IMR-90 (cell line): ENCODE results near the gene FCRL6. TPM values are rescaled to one million over a fixed set of nuclear protein-coding genes. Genes with fewer than 3 reads are reported as not detected.

Experiments used
- ATAC-seq: fragments of 200-7000 bp; cut with Tn5 transposase; 2 replicates; pipeline ENCODE4 v1.9.1; 2020; ENCODE audit warnings: low read depth, mild to moderate bottlenecking, moderate library complexity
- BruUV-seq: library from RNA; stranded (reverse); fragments of 400-500 nt; replicated peaks from 2 replicates; lab custom pipeline; 2021; lab: Mats Ljungman, UMichigan
- CTCF ChIA-PET: fragments of 300-600 bp; formaldehyde crosslinking; extraction: SDS; loops from one replicate; lab custom pipeline; 2021; ENCODE audit warnings: antibody characterized with exemption; lab: Yijun Ruan, JAX
- POLR2A ChIA-PET: fragments of 300-600 bp; sonication (Branson Sonifier 250); formaldehyde crosslinking; loops from one replicate; lab custom pipeline; 2022; ENCODE audit warnings: antibody characterized with exemption; ENCODE audit not compliant: unreplicated experiment; lab: Charles Lee
- DNase-seq: peaks from one replicate; pipeline ENCODE4 v3.0.0; 2013
- H2AFZ ChIP-seq: replicated peaks from 2 replicates; pipeline ENCODE3; 2013; ENCODE audit warnings: low read length, mild to moderate bottlenecking; ENCODE audit not compliant: poor library complexity
- H2AK5ac ChIP-seq: 2 replicates; pipeline ENCODE4 v1.6.1; 2013; ENCODE audit warnings: low read depth, low read length, inconsistent platforms
- H2AK9ac ChIP-seq: replicated peaks from 2 replicates; pipeline ENCODE3; 2013; ENCODE audit warnings: mild to moderate bottlenecking, low read depth, low read length, moderate library complexity; ENCODE audit not compliant: poor library complexity
- H2BK120ac ChIP-seq: 2 replicates; pipeline ENCODE4 v1.6.1; 2013; ENCODE audit warnings: low read depth, low read length, inconsistent platforms
- H2BK15ac ChIP-seq: 3 replicates; pipeline ENCODE4 v1.6.1; 2013; ENCODE audit warnings: low read depth, low read length, inconsistent platforms
- H2BK20ac ChIP-seq: 2 replicates; pipeline ENCODE4 v1.6.1; 2013; ENCODE audit warnings: low read depth, mild to moderate bottlenecking, inconsistent platforms, low read length, moderate library complexity
- H2BK5ac ChIP-seq: 2 replicates; pipeline ENCODE4 v1.6.1; 2013; ENCODE audit warnings: mild to moderate bottlenecking, low read depth, low read length, inconsistent platforms; ENCODE audit not compliant: poor library complexity, severe bottlenecking
- H3K14ac ChIP-seq: replicated peaks from 2 replicates; pipeline ENCODE4 v1.6.1; 2013; ENCODE audit warnings: low read depth, low read length, inconsistent platforms
- H3K18ac ChIP-seq: 2 replicates; pipeline ENCODE4 v1.6.1; 2013; ENCODE audit warnings: low read depth, low read length, control low read depth
- H3K23ac ChIP-seq: 2 replicates; pipeline ENCODE4 v1.6.1; 2013; ENCODE audit warnings: low read depth, low read length, inconsistent platforms
- H3K27ac ChIP-seq: 2 replicates; pipeline ENCODE4 v1.5.1; 2013; ENCODE audit warnings: mild to moderate bottlenecking, control low read depth, low read length; ENCODE audit not compliant: insufficient read depth
- H3K27me3 ChIP-seq: 2 replicates; pipeline ENCODE4 v1.6.1; 2013; ENCODE audit warnings: low read length; ENCODE audit not compliant: control insufficient read depth, insufficient read depth
- H3K36me3 ChIP-seq: 2 replicates; pipeline ENCODE4 v1.6.1; 2013; ENCODE audit warnings: low read length, mixed read lengths; ENCODE audit not compliant: control insufficient read depth, insufficient read depth
- H3K4ac ChIP-seq: 2 replicates; pipeline ENCODE4 v1.6.1; 2013; ENCODE audit warnings: low read depth, low read length, inconsistent platforms
- H3K4me1 ChIP-seq: 2 replicates; pipeline ENCODE4 v1.6.1; 2013; ENCODE audit warnings: low read length, mixed read lengths; ENCODE audit not compliant: control insufficient read depth, insufficient read depth
- H3K4me2 ChIP-seq: 2 replicates; pipeline ENCODE4 v1.6.1; 2013; ENCODE audit warnings: low read depth, mild to moderate bottlenecking, control low read depth, low read length, moderate library complexity
- H3K4me3 ChIP-seq: 2 replicates; pipeline ENCODE4 v1.5.1; 2013; ENCODE audit warnings: low read depth, mild to moderate bottlenecking, control low read depth, low read length, moderate library complexity; ENCODE audit not compliant: insufficient read depth
- H3K56ac ChIP-seq: 2 replicates; pipeline ENCODE4 v1.6.1; 2013; ENCODE audit warnings: low read length, inconsistent platforms; ENCODE audit not compliant: insufficient read depth; ENCODE audit errors: extremely low read depth
- H3K79me1 ChIP-seq, 2 experiments: 2 replicates each; pipeline ENCODE4 v1.6.1; 2013; ENCODE audit warnings: low read length in 2 of 2, inconsistent platforms in 1 of 2, low read depth in 1 of 2
- H3K9ac ChIP-seq: 2 replicates; pipeline ENCODE4 v1.6.1; 2013; ENCODE audit warnings: low read depth, low read length, control low read depth
- H3K9me1 ChIP-seq: 2 replicates; pipeline ENCODE4 v1.6.1; 2013; ENCODE audit warnings: low read length, inconsistent platforms; ENCODE audit not compliant: insufficient read depth
- H3K9me3 ChIP-seq: 2 replicates; pipeline ENCODE4 v1.6.1; 2013; ENCODE audit warnings: low read length; ENCODE audit not compliant: control insufficient read depth, insufficient read depth
- H4K20me1 ChIP-seq: 2 replicates; pipeline ENCODE4 v1.6.1; 2013; ENCODE audit warnings: low read length, inconsistent platforms; ENCODE audit not compliant: insufficient read depth
- H4K5ac ChIP-seq: 2 replicates; pipeline ENCODE4 v1.6.1; 2013; ENCODE audit warnings: mild to moderate bottlenecking, low read depth, low read length, control low read depth
- H4K8ac ChIP-seq, 2 experiments: 2 replicates each; pipeline ENCODE4 v1.6.1; 2013; ENCODE audit warnings: low read depth in 2 of 2, low read length in 2 of 2, control low read depth in 1 of 2, inconsistent platforms in 1 of 2
- H4K91ac ChIP-seq: 2 replicates; pipeline ENCODE4 v1.6.1; 2013; ENCODE audit warnings: low read depth, low read length, inconsistent platforms; ENCODE audit not compliant: insufficient read depth
- BHLHE40 ChIP-seq: fragments of 150-350 bp; IDR thresholded peaks from 2 replicates; pipeline ENCODE4 v1.6.1; 2016; ENCODE audit warnings: mild to moderate bottlenecking, low read depth, low read length
- CEBPB ChIP-seq: IDR thresholded peaks from 2 replicates; pipeline ENCODE4 v1.6.1; 2012; ENCODE audit warnings: low read depth, low read length, improper control_type of control experiment
- CHD1 ChIP-seq: IDR thresholded peaks from 2 replicates; pipeline ENCODE4 v1.6.1; 2012; ENCODE audit warnings: low read depth, low read length, improper control_type of control experiment
- CTCF ChIP-seq: conservative IDR thresholded peaks from 2 replicates; pipeline ENCODE4 v1.5.1; 2012; ENCODE audit warnings: mild to moderate bottlenecking, low read depth, low read length, improper control_type of control experiment
- ELK1 ChIP-seq: fragments of 150-350 bp; IDR thresholded peaks from 2 replicates; pipeline ENCODE4 v1.6.1; 2016; ENCODE audit warnings: low read depth, mild to moderate bottlenecking, low read length, moderate library complexity, borderline replicate concordance
- FOS ChIP-seq: fragments of 150-350 bp; IDR thresholded peaks from 2 replicates; pipeline ENCODE4 v1.6.1; 2016; ENCODE audit warnings: low read depth, low read length
- MAFK ChIP-seq: IDR thresholded peaks from 2 replicates; pipeline ENCODE4 v1.6.1; 2012; ENCODE audit warnings: low read depth, low read length, improper control_type of control experiment
- MAZ ChIP-seq: IDR thresholded peaks from 2 replicates; pipeline ENCODE4 v1.6.1; 2012; ENCODE audit warnings: low read depth, mild to moderate bottlenecking, low read length, improper control_type of control experiment, moderate library complexity, borderline replicate concordance
- MXI1 ChIP-seq: IDR thresholded peaks from 2 replicates; pipeline ENCODE4 v1.6.1; 2012; ENCODE audit warnings: low read depth, mild to moderate bottlenecking, low read length, moderate library complexity, borderline replicate concordance
- NFE2L2 ChIP-seq: fragments of 150-350 bp; IDR thresholded peaks from 2 replicates; pipeline ENCODE4 v1.6.1; 2016; ENCODE audit warnings: low read depth, mild to moderate bottlenecking, low read length
- POLR2A ChIP-seq: IDR thresholded peaks from 2 replicates; pipeline ENCODE4 v1.6.1; 2012; ENCODE audit warnings: mild to moderate bottlenecking, low read depth, low read length
- RAD21 ChIP-seq: IDR thresholded peaks from 2 replicates; pipeline ENCODE4 v1.6.1; 2012; ENCODE audit warnings: low read length, improper control_type of control experiment
- RCOR1 ChIP-seq: IDR thresholded peaks from 2 replicates; pipeline ENCODE4 v1.6.1; 2012; ENCODE audit warnings: mild to moderate bottlenecking, low read length, improper control_type of control experiment; ENCODE audit not compliant: insufficient replicate concordance
- RFX5 ChIP-seq: IDR thresholded peaks from 2 replicates; pipeline ENCODE4 v1.8.0; 2012; ENCODE audit warnings: low read depth, mild to moderate bottlenecking, low read length, moderate library complexity
- SMC3 ChIP-seq: fragments of 150-350 bp; IDR thresholded peaks from 2 replicates; pipeline ENCODE4 v1.6.1; 2016; ENCODE audit warnings: low read depth, mild to moderate bottlenecking, antibody characterized with exemption, low read length, moderate library complexity
- USF2 ChIP-seq: fragments of 150-350 bp; IDR thresholded peaks from 2 replicates; pipeline ENCODE4 v1.6.1; 2017; ENCODE audit warnings: mild to moderate bottlenecking, antibody characterized with exemption, low read length, low read depth
- WGBS, 2 experiments: methylation state at CpG; one replicate each; pipeline versions ENCODE4 v1.1.5 to v1.1.7; 2013; ENCODE audit warnings: missing lambda C conversion rate in 2 of 2; ENCODE audit not compliant: insufficient read length in 1 of 2; ENCODE audit errors: extremely low coverage in 2 of 2; 5-methylcytosine and 5-hydroxymethylcytosine counted together
- dilution Hi-C: fragments of 300-500 bp; cut with HindIII; formaldehyde crosslinking; loops from one replicate; pipeline ENCODE4 v1.14.3; 2018; ENCODE audit warnings: low sequenced_read_pairs; ENCODE audit not compliant: unreplicated experiment
- in situ Hi-C: fragments of 300-500 bp; cut with MboI; formaldehyde crosslinking; loops from 3 replicates; pipeline ENCODE4 v1.14.3; 2019; ENCODE audit warnings: low sequenced_read_pairs, inconsistent platforms, mixed read lengths
- intact Hi-C: fragments of 100-400 bp; cut with micrococcal nuclease; formaldehyde crosslinking; loops from 2 replicates; pipeline ENCODE4 v1.10.0; 2022
- polyA plus RNA-seq, 3 experiments: library from polyadenylated mRNA; depleted of rRNA; stranded (reverse); fragments of >200 nt; gene quantifications; 2 replicates each; pipeline ENCODE4 v1.2.3, GENCODE V29; 2012; ENCODE audit warnings: low replicate concordance in 1 of 3
- total RNA-seq: library from RNA; depleted of rRNA; stranded (reverse); fragments of >200 nt; gene quantifications from 2 replicates; pipeline ENCODE4 v1.2.3, GENCODE V29; 2012

FCRL6 gene
- total and polyA plus RNA-seq, 2 of the 4 experiments (the other 2 are of a cell fraction) = not detected

GRCh38 chr1:159771127-159771895 lies 30.8 kb upstream of the FCRL6 start:
- H4K8ac ChIP-seq = no peak overlapping the region
- intact Hi-C loops (no loop called here), in situ Hi-C loops (no loop called here), dilution Hi-C loops (no loop called here)
- BruUV-seq = no TSS peak
- H4K20me1 ChIP-seq = no peaks in the 10 kb centered on the region
- H3K4me3 ChIP-seq = no peak overlapping the region
- no peak overlapping the region for H2AK9ac ChIP-seq
- no peak overlapping the region for H2BK20ac ChIP-seq
- H2AK5ac ChIP-seq = no peak overlapping the region
- no peaks in the 10 kb centered on the region for H3K79me1 ChIP-seq
- H3K14ac ChIP-seq = no peak overlapping the region
- DNase-seq (no peak), ATAC-seq (no peak)
- H3K56ac ChIP-seq = no peak overlapping the region
- H3K9me1 ChIP-seq = no peaks in the 10 kb centered on the region
- no peaks in the 10 kb centered on the region for H3K9me3 ChIP-seq
- CTCF ChIA-PET = no interaction called here
- no peaks in the 10 kb centered on the region for H3K36me3 ChIP-seq
- no peak overlapping the region for H4K5ac ChIP-seq
- no peak overlapping the region for H3K23ac ChIP-seq
- H2AFZ ChIP-seq = no peak overlapping the region
- H3K18ac ChIP-seq = no peak overlapping the region
- no peak overlapping the region for H3K4ac ChIP-seq
- POLR2A ChIA-PET = no interaction called here
- no peak overlapping the region for H2BK15ac ChIP-seq
- WGBS, 2 experiments = no CpG with 5 or more reads among the region's 2 CpGs
- no peak overlapping the region for H2BK5ac ChIP-seq
- H2BK120ac ChIP-seq = no peak overlapping the region
- no peak overlapping the region for H3K27ac ChIP-seq
- no peak overlapping the region for H3K4me2 ChIP-seq
- H3K4me1 ChIP-seq = no peaks in the 10 kb centered on the region
- no peak overlapping the region for H3K9ac ChIP-seq
- H3K27me3 ChIP-seq = peaks cover 4% of the 10 kb centered on the region; the same call in 1 of the 2 replicates
- no peak overlapping the region for H4K91ac ChIP-seq
- TF ChIP-seq BHLHE40 = no peak
- TF ChIP-seq RFX5 = no peak
- no peak for TF ChIP-seq CEBPB
- no peak for TF ChIP-seq CTCF
- no peak for TF ChIP-seq FOS
- TF ChIP-seq SMC3 = no peak
- TF ChIP-seq RCOR1 = no peak
- TF ChIP-seq NFE2L2 = no peak
- TF ChIP-seq MXI1 = no peak
- TF ChIP-seq ELK1 = no peak
- no peak for TF ChIP-seq RAD21
- no peak for TF ChIP-seq POLR2A
- TF ChIP-seq MAFK = no peak
- TF ChIP-seq MAZ = no peak
- TF ChIP-seq CHD1 = no peak
- no peak for TF ChIP-seq USF2
